HUES6 (cell line): Measurements from ENCODE around the gene LRRC37A3.
A peak's percentile ranks its signal among the peaks of the same experiment; 100 is the strongest.
"Not testable (repeated sequence)": the region's sequence is repeated elsewhere in the genome, so short reads cannot be mapped to it uniquely, and the experiment has no call there.

ENCODE experiments used
- H3K27ac ChIP-seq: 2 replicates; pipeline ENCODE4 v1.7.0; 2013; ENCODE audit warnings: low read depth, mild to moderate bottlenecking, low read length, inconsistent platforms
- H3K27me3 ChIP-seq: 2 replicates; pipeline ENCODE4 v1.6.1; 2013; ENCODE audit warnings: low read length; ENCODE audit not compliant: control insufficient read depth, insufficient read depth
- H3K36me3 ChIP-seq: 2 replicates; pipeline ENCODE4 v1.6.1; 2013; ENCODE audit warnings: low read length; ENCODE audit not compliant: control insufficient read depth, insufficient read depth
- H3K4me1 ChIP-seq: 2 replicates; pipeline ENCODE4 v1.6.1; 2013; ENCODE audit warnings: low read length; ENCODE audit not compliant: control insufficient read depth, insufficient read depth
- H3K4me3 ChIP-seq: 2 replicates; pipeline ENCODE4 v1.5.1; 2013; ENCODE audit warnings: low read depth, low read length
- H3K9ac ChIP-seq: one replicate; pipeline ENCODE4 v1.6.1; 2013; ENCODE audit warnings: mild to moderate bottlenecking, low read length
- H3K9me3 ChIP-seq: 2 replicates; pipeline ENCODE4 v1.6.1; 2013; ENCODE audit warnings: low read depth, low read length; ENCODE audit not compliant: control insufficient read depth, insufficient read depth

The LRRC37A3 gene

GRCh38 chr17:64925244-64925643 lies 6.0 kb upstream of the LRRC37A3 start:
- H3K4me1 ChIP-seq, H3K27ac ChIP-seq, H3K9ac ChIP-seq, H3K27me3 ChIP-seq, H3K9me3 ChIP-seq, H3K4me3 ChIP-seq, H3K36me3 ChIP-seq: not testable (repeated sequence)

GRCh38 chr17:64923051-64923568 lies 3.8 kb upstream of the LRRC37A3 start:
- H3K9ac ChIP-seq, H3K27ac ChIP-seq, H3K27me3 ChIP-seq, H3K36me3 ChIP-seq, H3K9me3 ChIP-seq, H3K4me1 ChIP-seq, H3K4me3 ChIP-seq: not testable (repeated sequence)

- Histone ChIP-seq H3K27ac (no peak overlapping the region), H3K9me3 (no peaks in the 10 kb centered on the region), H3K27me3 (no peaks in the 10 kb centered on the region; the same call in 1 of the 2 replicates), H3K9ac (no peak overlapping the region), H3K4me1 (peaks cover 5% of the 10 kb centered on the region; the same call in 1 of the 2 replicates), H3K36me3 (no peaks in the 10 kb centered on the region), H3K4me3 (no peak overlapping the region)
These were observed 1.3 kb upstream of the LRRC37A3 start for GRCh38 chr17:64920419-64921172.

GRCh38 chr17:64920026-64920418 lies 744 bp upstream of the LRRC37A3 start:
- Histone ChIP-seq H3K9me3 (no peaks in the 10 kb centered on the region), H3K4me1 (peaks cover 5% of the 10 kb centered on the region; the same call in 1 of the 2 replicates), H3K9ac (peak overlapping the region; percentile 65), H3K27ac (no peak overlapping the region), H3K4me3 (peak overlapping the region; percentile 64), H3K27me3 (no peaks in the 10 kb centered on the region; the same call in 1 of the 2 replicates), H3K36me3 (no peaks in the 10 kb centered on the region)

- not testable (repeated sequence) for H3K4me1 ChIP-seq, H3K27me3 ChIP-seq, H3K36me3 ChIP-seq, H3K27ac ChIP-seq, H3K9me3 ChIP-seq
- peak overlapping the region; percentile 44 for H3K9ac ChIP-seq
- H3K4me3 ChIP-seq, result peak overlapping the region; percentile 64
These were observed 413 bp downstream of the LRRC37A3 start for GRCh38 chr17:64918842-64919288.

GRCh38 chr17:64917540-64917939 lies 1.7 kb downstream of the LRRC37A3 start:
- H3K27me3 ChIP-seq, H3K36me3 ChIP-seq, H3K27ac ChIP-seq, H3K4me1 ChIP-seq, H3K4me3 ChIP-seq, H3K9me3 ChIP-seq, H3K9ac ChIP-seq: not testable (repeated sequence)

GRCh38 chr17:64915244-64915643 lies 4.0 kb downstream of the LRRC37A3 start:
- not testable (repeated sequence) for H3K4me3 ChIP-seq, H3K36me3 ChIP-seq, H3K27me3 ChIP-seq, H3K9ac ChIP-seq, H3K4me1 ChIP-seq, H3K9me3 ChIP-seq, H3K27ac ChIP-seq

GRCh38 chr17:64910191-64910514 lies 9.1 kb downstream of the LRRC37A3 start:
- not testable (repeated sequence) for H3K4me1 ChIP-seq, H3K4me3 ChIP-seq, H3K9me3 ChIP-seq, H3K27ac ChIP-seq, H3K9ac ChIP-seq, H3K36me3 ChIP-seq, H3K27me3 ChIP-seq

- not testable (repeated sequence) for H3K9ac ChIP-seq, H3K27ac ChIP-seq, H3K27me3 ChIP-seq, H3K9me3 ChIP-seq, H3K36me3 ChIP-seq, H3K4me3 ChIP-seq, H3K4me1 ChIP-seq
These were observed 9.6 kb downstream of the LRRC37A3 start for GRCh38 chr17:64909511-64910190.

- H3K4me3 ChIP-seq, H3K9ac ChIP-seq, H3K27ac ChIP-seq, H3K36me3 ChIP-seq, H3K27me3 ChIP-seq, H3K4me1 ChIP-seq, H3K9me3 ChIP-seq: not testable (repeated sequence)
These were observed 15.2 kb downstream of the LRRC37A3 start for GRCh38 chr17:64904069-64904468.

GRCh38 chr17:64897136-64897535 lies 22.1 kb downstream of the LRRC37A3 start:
- not testable (repeated sequence) for H3K4me1 ChIP-seq, H3K9me3 ChIP-seq, H3K9ac ChIP-seq, H3K27ac ChIP-seq, H3K36me3 ChIP-seq, H3K27me3 ChIP-seq, H3K4me3 ChIP-seq
